Neutrophil (primary cell): Measurements from ENCODE around the gene PRPH2.
A peak's percentile ranks its signal among the peaks of the same experiment; 100 is the strongest.

Source experiments
- H3K27ac ChIP-seq: fragments of 200-600 bp; sonication (generic); 2 replicates; pipeline ENCODE4 v1.5.1; 2016; ENCODE audit warnings: mild to moderate bottlenecking, moderate library complexity
- H3K27me3 ChIP-seq: fragments of 200-600 bp; sonication (generic); 2 replicates; pipeline ENCODE4 v1.6.0; 2016; ENCODE audit warnings: mild to moderate bottlenecking
- H3K36me3 ChIP-seq: fragments of 200-600 bp; sonication (generic); 2 replicates; pipeline ENCODE4 v1.5.1; 2017
- H3K4me1 ChIP-seq, 2 experiments: fragments of 200-600 bp in 1 of 2; sonication (generic) in 1 of 2; 1 replicate in 1 of 2; 2 replicates in 1 of 2; pipeline versions ENCODE4 v1.5.1 to v1.6.1; 2013 to 2016; ENCODE audit warnings: low read depth in 1 of 2, low read length in 1 of 2, mild to moderate bottlenecking in 1 of 2, moderate library complexity in 1 of 2; ENCODE audit not compliant: control insufficient read depth in 1 of 2, insufficient read depth in 1 of 2
- H3K4me3 ChIP-seq, 2 experiments: fragments of 200-600 bp in 1 of 2; sonication (generic) in 1 of 2; 1 replicate in 1 of 2; 2 replicates in 1 of 2; pipeline ENCODE4 v1.5.1; 2013 to 2016; ENCODE audit warnings: low read depth in 1 of 2, low read length in 1 of 2, mild to moderate bottlenecking in 1 of 2, moderate library complexity in 1 of 2
- H3K9me3 ChIP-seq: fragments of 200-600 bp; sonication (generic); 2 replicates; pipeline ENCODE4 v1.5.1; 2016
- CTCF ChIP-seq: fragments of 200-600 bp; sonication (generic); IDR thresholded peaks from 2 replicates; pipeline ENCODE4 v1.5.1; 2016; ENCODE audit warnings: antibody characterized with exemption

Gene PRPH2, protein sequence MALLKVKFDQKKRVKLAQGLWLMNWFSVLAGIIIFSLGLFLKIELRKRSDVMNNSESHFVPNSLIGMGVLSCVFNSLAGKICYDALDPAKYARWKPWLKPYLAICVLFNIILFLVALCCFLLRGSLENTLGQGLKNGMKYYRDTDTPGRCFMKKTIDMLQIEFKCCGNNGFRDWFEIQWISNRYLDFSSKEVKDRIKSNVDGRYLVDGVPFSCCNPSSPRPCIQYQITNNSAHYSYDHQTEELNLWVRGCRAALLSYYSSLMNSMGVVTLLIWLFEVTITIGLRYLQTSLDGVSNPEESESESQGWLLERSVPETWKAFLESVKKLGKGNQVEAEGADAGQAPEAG

DNA sequence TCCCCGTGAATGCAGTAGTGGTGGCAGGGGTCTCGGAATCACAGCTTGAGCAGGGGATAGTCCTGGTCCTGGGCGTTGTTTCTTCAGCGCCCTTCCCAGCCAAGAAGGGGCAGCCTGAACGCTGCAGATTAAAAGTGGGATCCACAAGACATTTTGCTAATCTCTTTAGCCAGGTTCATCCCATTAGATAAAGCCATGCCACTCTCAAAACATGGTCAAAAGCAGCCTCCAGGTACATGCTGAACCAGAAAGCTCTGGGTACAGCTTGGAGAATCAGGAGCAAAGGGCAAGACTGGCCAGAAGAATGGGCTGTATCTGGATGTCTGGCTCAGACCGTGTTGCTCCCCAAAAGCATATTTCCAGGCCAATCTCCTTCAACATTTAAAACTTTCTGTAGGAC, at the start of gene PRPH2:
Gene PRPH2, minus strand, starts transcription at position 101 of the 400 bp plus-strand sequence. CDS start 263 bp downstream, outside the sequence.
- Histone ChIP-seq H3K9me3 (no peaks in the 10 kb centered on the region), H3K36me3 (no peaks in the 10 kb centered on the region), H3K27me3 (peaks cover 24% of the 10 kb centered on the region), H3K4me3 (no peak within 1 kb of the TSS), H3K27ac (no peak within 1 kb of the TSS), H3K4me1 (peaks cover 12 to 13% of the 10 kb centered on the region in 2 experiments)
- no peak for TF ChIP-seq CTCF

DNA sequence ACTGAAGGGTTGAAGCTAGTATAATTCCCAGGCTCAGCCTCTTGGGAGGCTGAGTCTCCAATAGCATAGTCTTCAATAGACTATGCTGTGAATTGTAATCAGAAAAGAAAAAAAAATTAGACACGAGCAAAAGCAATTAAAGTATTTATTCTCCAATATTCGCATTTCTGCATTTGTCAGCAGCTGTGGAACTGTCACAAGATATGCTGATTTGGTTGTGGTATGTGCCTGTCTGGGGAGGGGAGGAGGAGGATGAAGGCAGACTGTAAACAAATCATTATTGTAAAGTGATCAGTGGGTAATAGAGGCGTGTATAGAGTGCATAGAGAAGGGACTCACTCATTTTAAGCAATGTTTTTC, 49.3 kb upstream of the PRPH2 start:
- Histone ChIP-seq H3K9me3 (no peaks in the 10 kb centered on the region), H3K4me1 (peaks cover 38 to 44% of the 10 kb centered on the region in 2 experiments), H3K27ac (peak overlapping the region; percentile 84), H3K4me3 (peak overlapping the region in 1 of 2 experiments; percentile 48), H3K36me3 (no peaks in the 10 kb centered on the region), H3K27me3 (no peaks in the 10 kb centered on the region)
- TF ChIP-seq CTCF, result no peak

GRCh38 chr6:42769836-42770235, 47.4 kb upstream of the PRPH2 start:
- no peaks in the 10 kb centered on the region for H3K9me3 ChIP-seq
- TF ChIP-seq CTCF, result no peak
- no peaks in the 10 kb centered on the region for H3K27me3 ChIP-seq
- H3K4me1 ChIP-seq, result peaks cover 25 to 26% of the 10 kb centered on the region in 2 experiments
- no peak overlapping the region for H3K4me3 ChIP-seq
- H3K36me3 ChIP-seq, result no peaks in the 10 kb centered on the region
- H3K27ac ChIP-seq, result no peak overlapping the region

- H3K4me1 ChIP-seq, result peaks cover 18 to 19% of the 10 kb centered on the region in 2 experiments
Measured at GRCh38 chr6:42769051-42769450, 46.7 kb upstream of the PRPH2 start.

GRCh38 chr6:42766163-42766670, 43.8 kb upstream of the PRPH2 start:
- Histone ChIP-seq H3K27ac (no peak overlapping the region), H3K27me3 (no peaks in the 10 kb centered on the region), H3K9me3 (no peaks in the 10 kb centered on the region), H3K4me3 (no peak overlapping the region), H3K4me1 (peaks cover 8% of the 10 kb centered on the region in 2 experiments), H3K36me3 (peaks cover 2% of the 10 kb centered on the region)
- no peak for TF ChIP-seq CTCF

More at GRCh38 chr6:42769051-42769450, 46.7 kb upstream of the PRPH2 start:
- Histone ChIP-seq H3K27ac (no peak overlapping the region), H3K27me3 (no peaks in the 10 kb centered on the region), H3K9me3 (no peaks in the 10 kb centered on the region), H3K36me3 (no peaks in the 10 kb centered on the region), H3K4me3 (no peak overlapping the region)
- TF ChIP-seq CTCF, result no peak
